OCI-LY1 (cell line): ENCODE data around the gene RASAL3.

ENCODE experiments used
- H2AFZ ChIP-seq: fragments of 200-600 bp; sonication (generic), shearing (Covaris generic); 2 replicates; pipeline ENCODE4 v1.6.0; 2014; ENCODE audit warnings: antibody characterized with exemption, mild to moderate bottlenecking, low read length
- H3F3A ChIP-seq: fragments of 200-600 bp; sonication (generic), shearing (Covaris generic); 2 replicates; pipeline ENCODE4 v1.6.0; 2014; ENCODE audit warnings: mild to moderate bottlenecking, antibody characterized with exemption, low read length, moderate library complexity; ENCODE audit not compliant: insufficient read depth
- H3K27ac ChIP-seq: fragments of 200-600 bp; sonication (generic); 2 replicates; pipeline ENCODE4 v1.5.1; 2014; ENCODE audit warnings: low read length, mixed run types, mild to moderate bottlenecking, low read depth; ENCODE audit not compliant: poor library complexity, severe bottlenecking
- H3K27me3 ChIP-seq: fragments of 200-600 bp; sonication (generic); 2 replicates; pipeline ENCODE4 v1.6.0; 2014; ENCODE audit warnings: antibody characterized with exemption, mild to moderate bottlenecking, low read length, moderate library complexity; ENCODE audit not compliant: insufficient read depth
- H3K36me3 ChIP-seq: fragments of 200-600 bp; sonication (generic); 2 replicates; pipeline ENCODE4 v1.6.1; 2014; ENCODE audit warnings: mild to moderate bottlenecking, antibody characterized with exemption, low read length, moderate library complexity, mixed read lengths; ENCODE audit not compliant: insufficient read depth
- H3K4me1 ChIP-seq: fragments of 200-600 bp; sonication (generic); 2 replicates; pipeline ENCODE4 v1.5.1; 2014; ENCODE audit warnings: mild to moderate bottlenecking, low read length, moderate library complexity; ENCODE audit not compliant: insufficient read depth, severe bottlenecking
- H3K4me2 ChIP-seq: fragments of 200-600 bp; sonication (generic), shearing (Covaris generic); 2 replicates; pipeline ENCODE4 v1.6.1; 2014; ENCODE audit warnings: low read length
- H3K4me3 ChIP-seq: fragments of 200-600 bp; sonication (generic); 2 replicates; pipeline ENCODE4 v1.5.1; 2014; ENCODE audit warnings: low read length, low read depth, mild to moderate bottlenecking, mixed read lengths; ENCODE audit not compliant: poor library complexity, severe bottlenecking
- H3K79me2 ChIP-seq: fragments of 200-600 bp; shearing (Covaris generic); 2 replicates; pipeline ENCODE4 v1.6.1; 2016; ENCODE audit warnings: mixed run types, low read length, mixed read lengths; ENCODE audit not compliant: insufficient read depth
- H3K9ac ChIP-seq: fragments of 200-600 bp; sonication (generic), shearing (Covaris generic); 2 replicates; pipeline ENCODE4 v1.6.1; 2014; ENCODE audit warnings: mild to moderate bottlenecking, low read length, mixed read lengths
- H3K9me2 ChIP-seq: fragments of 200-600 bp; sonication (generic), shearing (Covaris generic); 2 replicates; pipeline ENCODE4 v1.6.1; 2014; ENCODE audit warnings: low read depth, mild to moderate bottlenecking, low read length, mixed read lengths
- H3K9me3 ChIP-seq: fragments of 200-600 bp; shearing (Covaris generic); 2 replicates; pipeline ENCODE4 v1.6.1; 2014; ENCODE audit warnings: low read length, mixed read lengths
- H4K20me1 ChIP-seq: fragments of 200-600 bp; sonication (generic), shearing (Covaris generic); 2 replicates; pipeline ENCODE4 v1.6.0; 2016; ENCODE audit warnings: mild to moderate bottlenecking, low read length; ENCODE audit not compliant: insufficient read depth
- CTCF ChIP-seq: fragments of 200-600 bp; sonication (generic), shearing (Covaris generic); IDR thresholded peaks from 2 replicates; pipeline ENCODE4 v1.5.1; 2017; ENCODE audit warnings: mild to moderate bottlenecking, antibody characterized with exemption, low read length, moderate library complexity, mixed read lengths
- EZH2 ChIP-seq: fragments of 200-600 bp; sonication (generic), shearing (Covaris generic); IDR thresholded peaks from 2 replicates; pipeline ENCODE4 v1.8.0; 2017; ENCODE audit warnings: borderline replicate concordance, mixed run types, mild to moderate bottlenecking, antibody characterized with exemption, low read length, moderate library complexity, mixed read lengths

Gene RASAL3

GRCh38 chr19:15450528-15450890 lies 13.8 kb downstream of the RASAL3 start:
- H3K4me3 ChIP-seq, result no peak overlapping the region
- peaks cover 12% of the 10 kb centered on the region for H3K36me3 ChIP-seq
- no peak overlapping the region for H3K4me2 ChIP-seq
- no peak overlapping the region for H3K9ac ChIP-seq
- no peaks in the 10 kb centered on the region for H3K27me3 ChIP-seq
- peaks cover 7% of the 10 kb centered on the region for H3F3A ChIP-seq
- TF ChIP-seq EZH2 (no peak), CTCF (no peak)
- no peak overlapping the region for H2AFZ ChIP-seq
- H3K4me1 ChIP-seq, result peaks cover 13% of the 10 kb centered on the region
- H3K9me2 ChIP-seq, result no peaks in the 10 kb centered on the region
- no peaks in the 10 kb centered on the region for H3K79me2 ChIP-seq
- no peak overlapping the region for H3K27ac ChIP-seq
- no peaks in the 10 kb centered on the region for H3K9me3 ChIP-seq
- no peaks in the 10 kb centered on the region for H4K20me1 ChIP-seq

- Histone ChIP-seq H3K4me2 (peak within 1 kb of the TSS; percentile 58; the same call in 1 of the 2 replicates), H3F3A (peaks cover 7% of the 10 kb centered on the region), H3K9me2 (no peaks in the 10 kb centered on the region), H3K4me3 (peak within 1 kb of the TSS; percentile 52), H3K4me1 (peaks cover 13% of the 10 kb centered on the region), H3K9ac (no peak within 1 kb of the TSS), H4K20me1 (no peaks in the 10 kb centered on the region), H3K27me3 (peaks cover 3% of the 10 kb centered on the region; the same call in 1 of the 2 replicates), H3K27ac (no peak within 1 kb of the TSS), H3K79me2 (no peaks in the 10 kb centered on the region), H2AFZ (no peak within 1 kb of the TSS), H3K36me3 (peaks cover 11% of the 10 kb centered on the region), H3K9me3 (no peaks in the 10 kb centered on the region)
- no peak for TF ChIP-seq EZH2
- TF ChIP-seq CTCF, result no peak
Observed at GRCh38 chr19:15449620-15450527, 14.5 kb downstream of the RASAL3 start, which contains the start of gene WIZ. TSS of gene WIZ (minus strand) at chr19:15449956. CDS start at chr19:15448307, 1,649 bp downstream.

- Histone ChIP-seq H3F3A (peaks cover 7% of the 10 kb centered on the region), H3K79me2 (no peaks in the 10 kb centered on the region), H3K36me3 (peaks cover 4% of the 10 kb centered on the region; the same call in 1 of the 2 replicates), H3K9me3 (no peaks in the 10 kb centered on the region), H3K9me2 (no peaks in the 10 kb centered on the region), H3K9ac (no peak overlapping the region), H3K27ac (no peak overlapping the region), H3K4me1 (peaks cover 13% of the 10 kb centered on the region), H3K4me2 (peak overlapping the region; percentile 58; the same call in 1 of the 2 replicates), H4K20me1 (no peaks in the 10 kb centered on the region), H2AFZ (no peak overlapping the region), H3K27me3 (peaks cover 3% of the 10 kb centered on the region; the same call in 1 of the 2 replicates), H3K4me3 (peak overlapping the region; percentile 52)
- TF ChIP-seq CTCF, result no peak
Observed at GRCh38 chr19:15448778-15449619, 15.3 kb downstream of the RASAL3 start.
